Chondrocyte (in vitro differentiated cells): ENCODE measurements around the gene NECTIN1. TPM values are rescaled to one million over a fixed set of nuclear protein-coding genes. Genes with fewer than 3 reads are reported as not detected.

Source experiments
- DNase-seq: peaks from one replicate; pipeline ENCODE4 v3.0.0; 2021; ENCODE audit warnings: mixed read lengths, low spot score
- H3K27ac Mint-ChIP-seq: one replicate; pipeline ENCODE4 v1.8.0; 2021; ENCODE audit warnings: mild to moderate bottlenecking, moderate library complexity, mixed read lengths; ENCODE audit not compliant: unreplicated experiment
- H3K27me3 Mint-ChIP-seq: 2 replicates; pipeline ENCODE4 v1.8.0; 2021; ENCODE audit warnings: low read depth, mixed read lengths
- H3K36me3 Mint-ChIP-seq: 2 replicates; pipeline ENCODE4 v1.8.0; 2021; ENCODE audit warnings: low read depth, mixed read lengths
- H3K4me1 Mint-ChIP-seq: 2 replicates; pipeline ENCODE4 v1.8.0; 2021; ENCODE audit warnings: low read depth, mild to moderate bottlenecking, mixed read lengths
- H3K4me3 Mint-ChIP-seq: one replicate; pipeline ENCODE4 v1.8.0; 2021; ENCODE audit warnings: mild to moderate bottlenecking, moderate library complexity, mixed read lengths; ENCODE audit not compliant: unreplicated experiment
- H3K9me3 Mint-ChIP-seq: 2 replicates; pipeline ENCODE4 v1.8.0; 2021; ENCODE audit warnings: low read depth, mixed read lengths
- CTCF ChIP-seq: fragments of 200-600 bp; sonication (generic); IDR thresholded peaks from 2 replicates; pipeline ENCODE4 v1.5.0; 2021; ENCODE audit warnings: antibody characterized with exemption, mild to moderate bottlenecking, moderate library complexity
- total RNA-seq: library from RNA; stranded (reverse); gene quantifications from 3 replicates; pipeline ENCODE4 v1.2.1, GENCODE V29; 2021

NECTIN1 gene
- total RNA-seq, 1 donor from 2014 or later: 9.1 TPM

GRCh38 chr11:119734788-119735187, 5.8 kb upstream of the NECTIN1 start:
- Mint-ChIP-seq H3K27ac (no peak overlapping the region), H3K27me3 (peaks cover 32% of the 10 kb centered on the region), H3K36me3 (no peaks in the 10 kb centered on the region), H3K4me3 (no peak overlapping the region), H3K9me3 (no peaks in the 10 kb centered on the region), H3K4me1 (peaks cover 7% of the 10 kb centered on the region)
- no peak for TF ChIP-seq CTCF
- DNase-seq: no peak

GRCh38 chr11:119730789-119731386, 1.9 kb upstream of the NECTIN1 start:
- no peaks in the 10 kb centered on the region for H3K36me3 Mint-ChIP-seq
- no peak for DNase-seq
- H3K27ac Mint-ChIP-seq: no peak overlapping the region
- no peaks in the 10 kb centered on the region for H3K9me3 Mint-ChIP-seq
- peaks cover 17% of the 10 kb centered on the region for H3K27me3 Mint-ChIP-seq
- H3K4me3 Mint-ChIP-seq: no peak overlapping the region
- TF ChIP-seq CTCF: no peak
- peaks cover 21% of the 10 kb centered on the region for H3K4me1 Mint-ChIP-seq

- H3K4me3 Mint-ChIP-seq: peak overlapping the region; percentile 74
- H3K4me1 Mint-ChIP-seq: peaks cover 21% of the 10 kb centered on the region
- H3K36me3 Mint-ChIP-seq: no peaks in the 10 kb centered on the region
- H3K27me3 Mint-ChIP-seq: peaks cover 12% of the 10 kb centered on the region
- no peak for DNase-seq
- no peak for TF ChIP-seq CTCF
- H3K9me3 Mint-ChIP-seq: no peaks in the 10 kb centered on the region
- peak overlapping the region; percentile 87 for H3K27ac Mint-ChIP-seq
These were observed 1.1 kb upstream of the NECTIN1 start for GRCh38 chr11:119729951-119730613.

DNA sequence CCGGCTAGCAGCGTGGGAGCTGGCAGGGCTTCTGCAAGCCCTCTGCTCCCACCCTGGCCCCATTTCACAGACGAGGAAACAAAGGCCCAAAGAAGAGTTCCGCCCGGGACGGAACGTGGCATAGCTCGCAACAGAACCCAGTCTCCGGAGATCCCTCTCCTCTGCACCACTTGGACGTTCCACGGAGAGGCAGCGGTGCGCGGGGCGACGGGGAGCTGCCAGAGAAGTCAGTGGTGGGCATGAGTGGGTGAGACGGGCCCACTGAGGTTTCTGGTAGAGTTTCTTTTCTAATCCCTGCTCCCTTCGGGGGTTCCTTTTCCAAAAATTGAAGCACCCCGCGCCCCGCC, 554 bp upstream of the NECTIN1 start:
- H3K4me3 Mint-ChIP-seq: peak overlapping the region; percentile 74
- peak; percentile 61 for TF ChIP-seq CTCF
- no peak for DNase-seq
- peaks cover 12% of the 10 kb centered on the region for H3K27me3 Mint-ChIP-seq
- peaks cover 21% of the 10 kb centered on the region for H3K4me1 Mint-ChIP-seq
- H3K27ac Mint-ChIP-seq: peak overlapping the region; percentile 87
- H3K9me3 Mint-ChIP-seq: no peaks in the 10 kb centered on the region
- no peaks in the 10 kb centered on the region for H3K36me3 Mint-ChIP-seq

DNA sequence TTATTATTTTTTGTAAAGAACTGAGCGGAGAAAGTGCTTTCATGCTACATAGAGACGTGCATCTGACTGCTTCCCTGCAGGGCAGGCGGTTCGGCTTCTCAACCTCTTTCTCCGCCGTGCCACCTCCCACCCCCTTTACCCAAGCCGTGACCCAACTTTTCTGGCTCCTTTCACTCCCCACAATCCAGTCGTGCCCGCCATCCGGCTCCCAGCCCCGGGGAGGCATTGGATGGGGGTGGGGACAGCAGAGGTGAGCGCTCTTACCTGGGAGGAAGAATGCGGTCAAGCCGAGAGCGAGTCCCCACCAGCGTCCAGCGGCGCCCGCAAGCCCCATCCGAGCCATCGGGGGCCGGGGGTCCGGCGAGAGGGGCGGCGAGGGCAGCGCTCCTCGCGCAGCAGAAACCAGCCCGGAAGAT, 781 bp downstream of the NECTIN1 start:
- Mint-ChIP-seq H3K27ac (peak overlapping the region; percentile 66), H3K4me1 (peaks cover 21% of the 10 kb centered on the region), H3K27me3 (peaks cover 4% of the 10 kb centered on the region), H3K4me3 (peak overlapping the region; percentile 84), H3K9me3 (no peaks in the 10 kb centered on the region), H3K36me3 (no peaks in the 10 kb centered on the region)
- TF ChIP-seq CTCF: no peak
- no peak for DNase-seq
